HG03565 (cell line): ENCODE results near the gene UPK3A.
"Not testable (repeated sequence)": the region's sequence is repeated elsewhere in the genome, so short reads cannot be mapped to it uniquely, and the experiment has no call there.

ENCODE experiments used
- ATAC-seq: cut with Tn5 transposase; IDR thresholded peaks from one replicate; pipeline ENCODE4 v1.9.1; 2021; ENCODE audit warnings: mild to moderate bottlenecking, moderate library complexity; ENCODE audit not compliant: unreplicated experiment

Gene UPK3A

GRCh38 chr22:45278125-45278524 lies 6.6 kb upstream of the UPK3A start:
- no peak for ATAC-seq

GRCh38 chr22:45280587-45280980 lies 4.2 kb upstream of the UPK3A start:
- no peak for ATAC-seq

GRCh38 chr22:45281010-45281409 lies 3.7 kb upstream of the UPK3A start:
- no peak for ATAC-seq

DNA sequence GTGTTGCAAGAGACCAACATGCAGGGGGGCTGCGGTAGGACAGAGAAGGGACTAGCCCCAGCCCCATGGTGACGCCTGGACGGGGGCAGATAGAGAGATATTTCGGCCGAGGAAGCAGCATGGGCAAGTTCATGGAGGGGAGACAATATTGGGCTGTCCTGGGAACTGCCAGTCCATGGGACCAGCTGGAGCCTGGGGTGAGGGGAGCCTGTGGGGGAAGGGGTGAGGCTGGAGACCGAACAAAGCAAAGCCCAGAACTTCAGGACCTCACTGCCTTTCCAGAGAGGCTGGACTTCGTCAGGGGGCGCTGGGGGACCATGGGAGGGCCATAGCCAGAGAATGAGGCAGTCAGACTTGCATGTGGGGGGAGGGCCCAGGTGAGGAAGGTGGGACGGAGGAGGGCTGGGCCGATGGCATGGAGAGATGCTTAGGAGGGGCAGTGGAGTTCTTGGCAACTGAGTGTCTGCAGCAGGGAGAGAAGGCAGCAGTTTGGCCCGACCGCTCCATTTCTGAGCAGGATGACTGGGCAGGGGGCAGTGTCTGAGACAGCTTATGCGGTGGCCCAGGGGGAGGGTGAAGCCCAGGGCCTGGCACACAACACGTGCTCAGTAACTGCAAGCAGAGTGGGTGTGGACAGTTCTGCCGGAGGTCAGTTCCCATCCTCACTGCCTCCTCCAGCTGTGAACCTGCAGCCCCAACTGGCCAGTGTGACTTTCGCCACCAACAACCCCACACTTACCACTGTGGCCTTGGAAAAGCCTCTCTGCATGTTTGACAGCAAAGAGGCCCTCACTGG lies 712 bp downstream of the UPK3A start:
- no peak for ATAC-seq

GRCh38 chr22:45286854-45287551 lies 2.3 kb downstream of the UPK3A start:
- no peak for ATAC-seq

GRCh38 chr22:45290410-45290936 lies 5.7 kb downstream of the UPK3A start:
- no peak for ATAC-seq

- no peak for ATAC-seq
These were observed 6.5 kb downstream of the UPK3A start for GRCh38 chr22:45291061-45291930.

GRCh38 chr22:45291931-45292290 lies 7.2 kb downstream of the UPK3A start:
- ATAC-seq, result no peak

- ATAC-seq, result no peak
These were observed 8.1 kb downstream of the UPK3A start for GRCh38 chr22:45292731-45293442.

DNA sequence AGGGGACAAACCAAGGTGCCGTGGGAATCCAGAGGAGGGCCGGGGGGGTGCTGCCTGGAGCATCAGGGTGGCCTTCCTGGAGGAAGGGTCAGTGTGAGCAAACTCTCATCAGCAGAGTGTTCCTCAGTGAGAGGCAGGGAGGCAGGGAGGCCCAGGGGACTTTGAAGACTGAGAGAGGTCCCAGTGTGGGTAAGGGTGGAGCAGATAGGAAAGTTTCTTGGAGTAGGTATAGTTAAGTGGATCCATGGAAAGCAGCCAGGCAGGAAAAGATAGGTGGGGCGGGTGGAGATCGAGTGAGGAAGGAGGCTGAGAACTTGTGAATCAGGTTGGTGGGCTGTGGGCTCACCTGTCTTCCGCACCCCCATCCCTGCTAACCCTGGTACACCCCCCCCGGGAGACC lies 9.3 kb downstream of the UPK3A start:
- no peak for ATAC-seq

DNA sequence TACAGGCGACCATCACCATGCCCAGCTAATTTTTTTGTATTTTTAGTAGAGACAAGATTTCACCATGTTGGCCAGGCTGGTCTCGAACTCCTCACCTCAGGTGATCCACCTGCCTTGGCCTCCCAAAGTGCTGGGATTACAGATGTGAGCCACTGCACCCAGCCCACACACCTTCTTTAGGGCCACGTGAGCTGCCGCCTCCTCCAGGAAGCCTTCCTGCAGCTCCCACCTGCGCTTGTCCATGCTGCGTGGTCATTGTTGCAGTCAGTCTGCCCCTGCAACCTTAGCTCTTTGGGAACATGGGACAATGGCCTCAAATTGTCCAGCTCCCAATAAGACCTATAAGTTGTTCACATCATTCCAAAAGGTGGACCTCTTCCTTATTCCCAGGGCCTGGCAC lies 10.3 kb downstream of the UPK3A start:
- not testable (repeated sequence) for ATAC-seq

DNA sequence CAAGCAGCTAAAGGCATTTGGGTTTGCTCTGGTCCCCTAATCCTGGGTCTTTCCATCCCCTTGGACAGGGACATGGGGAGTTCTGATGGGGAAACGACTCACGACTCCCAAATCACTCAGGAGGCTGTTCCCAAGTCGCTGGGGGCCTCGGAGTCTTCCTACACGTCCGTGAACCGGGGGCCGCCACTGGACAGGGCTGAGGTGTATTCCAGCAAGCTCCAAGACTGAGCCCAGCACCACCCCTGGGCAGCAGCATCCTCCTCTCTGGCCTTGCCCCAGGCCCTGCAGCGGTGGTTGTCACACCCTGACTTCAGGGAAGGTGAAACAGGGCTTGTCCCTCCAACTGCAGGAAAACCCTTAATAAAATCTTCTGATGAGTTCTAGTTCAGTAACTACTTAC lies 10.7 kb downstream of the UPK3A start:
- no peak for ATAC-seq

GRCh38 chr22:45296628-45297297 lies 12.0 kb downstream of the UPK3A start:
- ATAC-seq, result no peak

GRCh38 chr22:45298934-45299505 lies 14.3 kb downstream of the UPK3A start:
- ATAC-seq, result no peak

GRCh38 chr22:45302751-45303150 lies 18.0 kb downstream of the UPK3A start:
- ATAC-seq, result no peak

- ATAC-seq, result no peak
These were observed 18.4 kb downstream of the UPK3A start for GRCh38 chr22:45303181-45303580.

GRCh38 chr22:45304971-45305370 lies 20.2 kb downstream of the UPK3A start:
- no peak for ATAC-seq

GRCh38 chr22:45305456-45306075 lies 20.8 kb downstream of the UPK3A start:
- ATAC-seq, result no peak

GRCh38 chr22:45306139-45306538 lies 21.4 kb downstream of the UPK3A start:
- no peak for ATAC-seq
